Fibroblast of pulmonary artery (primary cell): Measurements from ENCODE around the gene COMMD9.

Experiments
- DNase-seq: peaks from one replicate; pipeline ENCODE4 v3.0.0-alpha.2; 2010; ENCODE audit warnings: low read depth
- H3K4me3 ChIP-seq: replicated peaks from 2 replicates; pipeline ENCODE4 v1.5.1; 2011; ENCODE audit warnings: low read depth, mild to moderate bottlenecking, control low read depth, low read length, moderate library complexity
- TF ChIP-seq, protein P1 (sequence below): IDR thresholded peaks from 2 replicates; pipeline ENCODE4 v1.5.1; 2011; ENCODE audit warnings: mild to moderate bottlenecking, control low read depth, low read length, inconsistent platforms; ENCODE audit errors: missing control alignments

COMMD9 gene

GRCh38 chr11:36254713-36255112 is 34.5 kb downstream of the COMMD9 start:
- H3K4me3 ChIP-seq: no peak overlapping the region
- TF ChIP-seq, protein P1, sequence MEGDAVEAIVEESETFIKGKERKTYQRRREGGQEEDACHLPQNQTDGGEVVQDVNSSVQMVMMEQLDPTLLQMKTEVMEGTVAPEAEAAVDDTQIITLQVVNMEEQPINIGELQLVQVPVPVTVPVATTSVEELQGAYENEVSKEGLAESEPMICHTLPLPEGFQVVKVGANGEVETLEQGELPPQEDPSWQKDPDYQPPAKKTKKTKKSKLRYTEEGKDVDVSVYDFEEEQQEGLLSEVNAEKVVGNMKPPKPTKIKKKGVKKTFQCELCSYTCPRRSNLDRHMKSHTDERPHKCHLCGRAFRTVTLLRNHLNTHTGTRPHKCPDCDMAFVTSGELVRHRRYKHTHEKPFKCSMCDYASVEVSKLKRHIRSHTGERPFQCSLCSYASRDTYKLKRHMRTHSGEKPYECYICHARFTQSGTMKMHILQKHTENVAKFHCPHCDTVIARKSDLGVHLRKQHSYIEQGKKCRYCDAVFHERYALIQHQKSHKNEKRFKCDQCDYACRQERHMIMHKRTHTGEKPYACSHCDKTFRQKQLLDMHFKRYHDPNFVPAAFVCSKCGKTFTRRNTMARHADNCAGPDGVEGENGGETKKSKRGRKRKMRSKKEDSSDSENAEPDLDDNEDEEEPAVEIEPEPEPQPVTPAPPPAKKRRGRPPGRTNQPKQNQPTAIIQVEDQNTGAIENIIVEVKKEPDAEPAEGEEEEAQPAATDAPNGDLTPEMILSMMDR: no peak
- DNase-seq: peak; percentile 36

- no peak overlapping the region for H3K4me3 ChIP-seq
- DNase-seq: no peak
- TF ChIP-seq, protein P1: no peak
Measured at GRCh38 chr11:36253238-36253637, 36.0 kb downstream of the COMMD9 start.

GRCh38 chr11:36251823-36252222 is 37.4 kb downstream of the COMMD9 start:
- DNase-seq: no peak
- H3K4me3 ChIP-seq: no peak overlapping the region
- TF ChIP-seq, protein P1: no peak

- TF ChIP-seq, protein P1: no peak
- DNase-seq: peak; percentile 91
- no peak overlapping the region for H3K4me3 ChIP-seq
Measured at GRCh38 chr11:36249246-36249645, 40.0 kb downstream of the COMMD9 start.

GRCh38 chr11:36248436-36248835 is 40.8 kb downstream of the COMMD9 start:
- DNase-seq: no peak
- TF ChIP-seq, protein P1: no peak
- H3K4me3 ChIP-seq: no peak overlapping the region

DNA sequence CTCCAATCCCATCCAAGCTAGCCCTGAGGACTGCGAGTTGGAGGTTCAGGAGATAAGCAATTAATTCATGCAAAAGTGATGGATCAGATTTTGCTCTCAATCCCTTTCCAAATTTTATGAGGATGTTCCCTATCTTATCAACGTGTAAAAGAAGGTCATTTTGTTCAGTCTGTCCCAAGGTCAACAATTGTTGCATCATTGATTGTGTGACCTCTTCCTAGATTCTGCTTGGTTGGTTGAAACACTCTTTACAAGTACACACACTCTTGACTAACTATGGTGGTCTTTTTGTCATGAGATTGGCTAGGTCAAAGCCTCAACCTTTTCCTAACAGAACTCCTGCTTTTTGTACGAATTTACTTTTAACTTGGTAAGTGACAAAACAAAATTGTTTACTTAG is 41.7 kb downstream of the COMMD9 start:
- DNase-seq: no peak
- TF ChIP-seq, protein P1: no peak
- no peak overlapping the region for H3K4me3 ChIP-seq

DNA sequence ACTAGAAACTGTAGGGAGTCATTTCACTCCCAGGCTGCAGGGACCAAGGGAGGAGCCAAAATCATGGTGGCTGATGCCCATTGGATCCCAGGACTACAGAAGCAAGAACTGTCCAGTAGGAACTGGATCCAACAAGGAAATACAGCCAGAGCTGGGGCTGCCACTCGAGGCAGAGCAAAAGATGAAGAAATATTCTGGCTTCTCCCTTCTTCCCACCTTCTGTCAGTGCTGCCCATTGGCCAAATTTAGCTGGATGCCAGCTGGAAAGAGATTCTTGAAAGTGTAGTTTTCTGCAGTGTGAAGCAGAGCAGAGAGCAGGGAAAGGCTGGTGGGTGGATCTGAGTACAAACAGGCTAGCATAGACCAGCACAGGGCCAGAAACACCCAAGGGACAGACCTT is 45.6 kb downstream of the COMMD9 start:
- no peak for DNase-seq
- TF ChIP-seq, protein P1: no peak

More for the DNA sequence above, 45.6 kb downstream of the COMMD9 start:
- no peak overlapping the region for H3K4me3 ChIP-seq
